HG02623 (cell line): ENCODE data around the gene NCKAP5.

Experiments
- ATAC-seq: cut with Tn5 transposase; IDR thresholded peaks from one replicate; pipeline ENCODE4 v1.9.1; 2021; ENCODE audit warnings: moderate library complexity; ENCODE audit not compliant: unreplicated experiment

Gene NCKAP5

DNA sequence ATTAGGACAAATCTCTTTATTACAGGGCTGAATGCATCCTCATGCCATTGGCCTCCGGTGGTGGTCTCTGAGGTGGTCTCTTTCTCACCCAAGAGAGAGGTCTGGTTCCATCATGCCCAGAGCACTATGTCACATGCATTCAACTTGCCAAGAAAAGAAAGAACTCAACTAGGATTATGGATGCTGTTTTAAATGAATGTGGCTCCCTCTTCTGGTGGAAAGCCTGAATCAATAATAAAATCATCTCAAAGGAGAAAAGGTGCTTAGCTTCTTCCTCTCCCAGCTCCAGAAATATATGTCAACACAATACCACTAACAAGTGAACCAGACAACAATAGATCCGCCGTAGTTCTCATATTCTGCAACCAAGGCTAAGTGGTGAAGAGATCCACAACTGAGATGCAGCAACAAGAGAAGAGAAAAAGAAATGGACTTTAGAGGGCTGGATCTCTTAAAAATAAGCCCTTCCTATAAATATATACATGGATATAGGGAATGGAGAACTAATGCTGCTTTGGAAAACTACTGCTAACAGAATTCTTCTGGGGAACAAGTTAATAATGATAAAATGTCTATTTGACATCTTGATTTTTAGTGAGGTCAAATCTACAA lies 396.8 kb downstream of the NCKAP5 start:
- no peak for ATAC-seq

DNA sequence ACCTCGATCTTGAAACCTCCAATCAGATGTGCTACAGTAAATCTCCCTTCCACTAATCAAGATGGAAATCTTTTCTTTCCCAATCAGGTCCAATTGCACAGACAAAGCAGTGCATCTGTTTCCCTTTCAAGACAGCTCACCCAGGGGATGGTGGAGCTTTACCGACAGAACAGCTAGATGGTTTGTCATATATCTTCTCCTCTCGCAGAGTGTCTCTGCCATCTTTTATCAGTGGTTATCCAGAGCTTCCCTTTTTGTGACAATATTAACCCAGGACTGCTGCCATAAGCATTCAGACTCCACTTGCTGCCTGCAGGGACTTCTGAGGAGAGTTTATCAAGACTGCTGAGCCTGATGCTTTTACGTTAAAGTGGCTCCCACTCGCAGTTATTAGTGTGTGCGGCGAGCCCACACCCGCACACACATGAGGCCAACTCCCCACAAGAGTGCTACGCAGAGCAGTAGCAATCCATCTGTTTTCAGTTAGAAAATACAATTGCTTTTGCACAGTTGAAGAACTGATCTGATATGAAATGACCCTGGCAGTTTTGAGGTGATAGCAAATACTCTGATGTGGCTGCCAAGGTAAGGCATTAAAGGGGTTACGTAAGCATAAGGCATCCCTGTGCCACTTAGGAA lies 398.9 kb downstream of the NCKAP5 start:
- no peak for ATAC-seq

- ATAC-seq, result no peak
Observed at GRCh38 chr2:133167990-133168389, 400.3 kb downstream of the NCKAP5 start.

GRCh38 chr2:133167223-133167622 lies 401.0 kb downstream of the NCKAP5 start:
- no peak for ATAC-seq

DNA sequence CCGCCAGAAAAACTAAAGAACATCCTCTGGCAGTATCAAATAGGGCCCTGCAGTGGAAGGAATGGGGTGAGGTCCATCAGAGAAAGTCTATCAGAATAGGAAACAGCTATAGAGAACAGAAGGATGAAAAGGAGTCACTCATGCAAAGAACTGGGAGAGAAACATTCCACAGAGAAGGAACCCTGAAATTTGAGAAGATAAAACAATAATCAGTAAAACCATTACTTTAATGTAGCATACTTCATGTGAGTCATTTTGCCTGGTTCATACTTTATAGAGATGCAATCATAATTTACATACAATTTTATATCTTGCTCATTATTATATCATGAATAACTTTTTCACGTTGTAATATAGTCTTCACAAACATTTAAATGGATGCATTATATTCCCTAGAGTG lies 402.2 kb downstream of the NCKAP5 start:
- no peak for ATAC-seq

DNA sequence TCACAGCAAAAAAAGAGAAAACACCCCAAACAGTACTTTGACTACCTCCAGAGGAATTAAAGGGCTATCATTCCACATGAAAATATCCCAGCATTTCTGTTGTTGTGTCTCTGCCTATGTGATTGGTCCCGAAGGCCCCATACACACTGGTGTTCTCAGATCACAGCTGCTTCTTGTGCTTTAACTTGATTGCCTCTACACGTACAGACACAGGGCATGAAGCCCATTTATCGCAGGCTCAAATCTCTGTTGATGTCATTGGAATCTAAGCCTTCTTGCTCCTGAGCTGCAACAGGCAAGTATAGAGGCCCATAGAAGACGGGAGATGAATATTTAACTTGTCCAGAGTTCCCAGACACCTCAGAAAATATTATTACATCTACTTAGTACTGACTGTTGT lies 405.2 kb downstream of the NCKAP5 start:
- ATAC-seq, result no peak

- no peak for ATAC-seq
Observed at GRCh38 chr2:133158442-133158841, 409.8 kb downstream of the NCKAP5 start.

- ATAC-seq, result no peak
Observed at GRCh38 chr2:133158024-133158423, 410.2 kb downstream of the NCKAP5 start.

DNA sequence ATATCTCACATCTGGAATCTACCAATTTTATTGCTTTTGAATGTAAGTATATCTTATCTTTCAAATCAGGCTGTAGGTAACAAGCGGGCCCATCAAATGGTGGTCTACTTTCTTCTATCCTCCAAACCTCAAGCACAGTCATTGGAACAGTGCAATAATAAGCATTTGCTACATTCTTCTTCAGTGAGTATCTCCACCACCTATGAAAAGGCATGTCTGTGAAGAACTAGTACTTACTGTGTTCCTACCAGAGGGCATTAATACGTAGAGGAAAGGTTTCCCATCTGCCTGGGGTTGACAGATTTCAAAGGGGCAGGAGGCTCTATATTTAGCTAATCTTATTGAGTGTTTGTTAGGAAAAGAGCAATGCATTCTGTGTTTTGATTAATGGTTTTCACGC lies 411.1 kb downstream of the NCKAP5 start:
- ATAC-seq, result no peak

GRCh38 chr2:133152801-133153200 lies 415.5 kb downstream of the NCKAP5 start:
- no peak for ATAC-seq

GRCh38 chr2:133148187-133148586 lies 420.1 kb downstream of the NCKAP5 start:
- ATAC-seq, result no peak

DNA sequence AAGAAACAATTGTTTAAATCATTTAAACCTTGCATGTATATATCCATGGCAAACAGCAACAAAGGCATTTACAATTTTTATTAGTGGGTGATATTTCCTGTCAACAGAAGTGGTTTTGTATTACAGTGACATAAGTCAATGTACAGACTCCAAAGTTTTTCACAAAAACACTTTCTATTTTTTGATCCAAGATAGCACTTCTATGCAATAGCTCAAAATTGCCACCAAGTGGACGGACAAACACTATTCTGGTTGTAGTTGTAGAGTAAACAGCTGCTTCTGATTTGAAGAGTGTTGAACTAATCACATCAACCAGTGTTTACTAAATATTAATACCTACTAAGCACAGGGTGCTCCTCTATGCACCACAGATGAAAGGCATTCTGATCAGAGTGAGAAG lies 421.4 kb downstream of the NCKAP5 start:
- ATAC-seq, result no peak

GRCh38 chr2:133143645-133144044 lies 424.6 kb downstream of the NCKAP5 start:
- no peak for ATAC-seq

DNA sequence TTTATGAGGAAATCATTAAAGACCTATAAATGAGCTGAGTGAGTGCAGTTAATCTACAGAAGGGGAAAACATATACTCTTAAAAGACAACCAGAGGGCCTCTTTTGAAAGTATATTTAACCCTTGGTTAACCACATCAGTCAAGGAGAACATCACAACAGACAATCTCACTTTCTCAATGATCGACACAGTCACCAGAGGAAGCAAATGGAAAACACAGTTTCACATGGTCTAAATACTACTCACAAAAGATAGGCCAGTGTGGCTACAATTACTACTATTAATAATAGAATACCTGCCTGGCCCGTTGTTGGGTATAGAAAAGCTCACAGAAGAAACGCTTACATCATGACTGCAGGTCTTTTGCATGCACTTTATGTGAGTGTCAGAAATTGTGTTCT lies 426.2 kb downstream of the NCKAP5 start:
- ATAC-seq, result no peak

DNA sequence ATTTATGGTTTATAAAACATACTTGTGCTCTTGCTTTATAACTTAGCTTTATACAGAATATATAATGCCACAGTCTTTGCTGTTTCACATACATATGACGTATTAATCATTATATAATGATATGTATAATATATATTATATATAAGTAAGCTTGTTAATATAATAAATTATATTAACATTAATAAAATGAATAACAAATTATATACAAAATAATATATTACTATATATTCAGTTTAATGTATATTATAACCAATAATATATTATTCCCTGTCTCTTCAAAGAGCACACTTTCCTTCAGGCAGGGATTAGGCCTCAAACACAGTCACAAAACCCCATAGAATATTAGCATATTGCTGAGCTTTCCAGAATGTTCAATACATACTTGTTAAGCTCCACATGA lies 427.6 kb downstream of the NCKAP5 start:
- no peak for ATAC-seq

DNA sequence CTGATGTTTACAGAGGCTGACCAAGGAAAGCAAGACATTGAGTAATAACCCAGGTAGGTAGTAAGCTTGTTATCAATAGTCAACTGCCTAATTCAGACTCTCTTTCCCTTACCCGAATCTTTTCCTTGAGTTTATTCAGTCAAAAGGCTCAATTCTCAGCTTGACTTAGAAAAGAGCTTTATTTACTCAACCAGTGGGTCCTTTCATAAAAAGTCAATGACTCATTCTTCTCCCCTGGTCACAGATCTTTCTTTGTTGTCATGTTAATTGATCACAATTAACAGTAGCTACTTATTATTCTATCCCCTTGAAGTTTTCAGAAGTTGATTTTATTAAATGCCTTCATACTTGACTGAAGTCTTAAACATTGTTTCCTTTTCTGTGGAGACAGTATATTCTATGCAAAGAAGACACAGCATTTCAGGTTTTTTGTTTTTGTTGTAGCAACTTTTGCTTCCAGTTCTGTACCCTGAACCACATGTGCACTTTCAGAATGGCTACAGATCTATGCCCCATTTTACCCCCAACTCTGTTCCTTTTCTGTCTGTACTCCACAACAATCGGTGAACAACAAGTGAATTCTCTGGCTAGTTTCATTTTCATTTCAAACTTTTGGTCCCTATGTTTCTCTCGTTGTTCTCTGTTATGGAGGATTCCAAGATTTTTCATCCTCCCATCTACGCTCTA lies 428.3 kb downstream of the NCKAP5 start:
- ATAC-seq, result no peak

- no peak for ATAC-seq
Observed at GRCh38 chr2:133138693-133139092, 429.6 kb downstream of the NCKAP5 start.

DNA sequence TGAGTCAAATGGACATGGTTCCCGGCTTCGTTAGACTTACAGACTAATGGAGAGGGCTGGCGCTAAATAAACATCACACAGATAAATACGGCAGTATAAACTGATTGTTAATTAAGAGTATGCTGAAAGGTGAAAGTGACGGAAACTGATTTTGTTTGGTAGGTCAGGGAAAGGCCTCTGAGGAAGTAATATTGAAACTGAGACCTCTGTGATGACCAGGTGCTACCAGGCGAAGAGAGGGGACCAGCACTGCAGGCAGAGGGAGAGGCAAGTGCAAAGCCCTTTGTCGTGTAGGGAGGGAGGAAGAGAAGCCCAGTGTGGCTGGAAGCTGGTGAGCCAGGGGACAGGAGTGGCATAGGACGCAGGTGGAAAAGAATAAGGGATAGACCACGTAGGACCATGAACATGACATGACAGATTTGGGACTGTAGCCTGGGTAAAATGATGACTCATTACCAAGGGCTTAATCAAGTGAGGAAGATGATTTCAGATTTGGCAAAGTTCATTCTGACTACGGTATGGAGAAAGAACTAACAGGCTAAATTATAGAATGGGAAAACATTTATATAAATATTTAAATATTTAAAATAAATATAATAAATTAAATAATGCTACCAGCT lies 433.1 kb downstream of the NCKAP5 start:
- ATAC-seq, result no peak

GRCh38 chr2:133130548-133131246 lies 437.6 kb downstream of the NCKAP5 start:
- ATAC-seq, result no peak

GRCh38 chr2:133124446-133124845 lies 443.8 kb downstream of the NCKAP5 start:
- ATAC-seq, result no peak

GRCh38 chr2:133123904-133124303 lies 444.4 kb downstream of the NCKAP5 start:
- ATAC-seq, result no peak
